GM21390 (cell line): ENCODE measurements around the gene WNK2.

Source experiments
- ATAC-seq: cut with Tn5 transposase; IDR thresholded peaks from one replicate; pipeline ENCODE4 v1.9.1; 2021; ENCODE audit not compliant: unreplicated experiment

WNK2 gene

DNA sequence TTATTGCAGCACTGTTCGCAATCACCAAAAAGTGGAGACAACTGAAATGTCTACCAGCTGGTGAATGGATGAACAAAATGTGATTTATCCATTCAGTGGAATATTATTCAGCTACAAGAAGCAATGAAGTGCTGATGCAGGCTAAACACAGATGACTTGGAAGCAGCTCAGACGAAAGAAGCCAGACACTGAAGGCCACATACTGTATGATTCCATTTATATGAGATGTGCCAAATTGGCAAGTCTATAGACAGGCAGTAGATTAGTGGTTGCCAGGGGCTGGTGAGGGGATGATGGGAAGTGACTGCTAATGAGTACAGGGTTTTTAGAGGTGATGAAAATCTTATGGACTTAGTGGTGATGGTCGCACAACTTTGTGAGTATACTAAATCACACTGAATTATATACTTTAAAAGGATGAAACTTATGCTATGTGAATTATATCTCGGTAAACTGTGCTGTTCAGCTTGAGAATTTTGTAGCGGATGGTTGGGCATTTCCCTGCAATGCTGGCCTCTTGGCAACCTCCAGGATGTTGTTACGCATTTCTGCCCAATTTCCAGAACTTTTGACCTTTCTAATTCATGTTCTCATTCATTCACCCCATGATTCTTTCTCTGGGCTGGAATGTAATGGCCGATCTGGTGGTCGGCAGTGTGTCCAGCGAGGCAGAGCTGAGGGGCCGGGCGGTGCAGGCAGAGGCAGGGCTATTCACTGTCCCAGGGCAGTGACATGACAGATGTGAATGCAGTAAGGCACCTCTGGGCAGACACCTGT is 22.0 kb upstream of the WNK2 start:
- no peak for ATAC-seq

- ATAC-seq, result no peak
These were observed 19.9 kb upstream of the WNK2 start for GRCh38 chr9:93164085-93164484.

- ATAC-seq, result no peak
These were observed 17.2 kb upstream of the WNK2 start for GRCh38 chr9:93166699-93167098.

DNA sequence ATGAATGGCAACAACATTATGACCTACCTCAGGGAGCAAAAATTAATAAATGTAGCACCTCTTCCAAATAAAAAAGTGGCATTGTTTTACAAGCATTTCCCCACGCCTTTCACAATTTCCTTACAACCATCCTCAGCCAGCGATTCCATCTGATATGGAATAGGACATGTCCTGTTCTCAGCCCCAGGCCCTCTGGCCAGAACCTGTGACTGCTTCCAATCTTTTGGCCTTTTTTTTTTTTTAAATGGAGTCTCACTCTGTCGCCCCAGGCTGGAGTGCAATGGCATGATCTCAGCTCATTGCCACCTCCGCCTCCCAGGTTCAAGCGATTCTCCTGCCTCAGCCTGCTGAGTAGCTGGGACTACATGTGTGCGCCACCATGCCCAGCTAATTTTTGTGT is 16.8 kb upstream of the WNK2 start:
- no peak for ATAC-seq

- no peak for ATAC-seq
These were observed 16.1 kb upstream of the WNK2 start for GRCh38 chr9:93167838-93168237.

GRCh38 chr9:93168581-93168980 is 15.4 kb upstream of the WNK2 start:
- ATAC-seq, result no peak

DNA sequence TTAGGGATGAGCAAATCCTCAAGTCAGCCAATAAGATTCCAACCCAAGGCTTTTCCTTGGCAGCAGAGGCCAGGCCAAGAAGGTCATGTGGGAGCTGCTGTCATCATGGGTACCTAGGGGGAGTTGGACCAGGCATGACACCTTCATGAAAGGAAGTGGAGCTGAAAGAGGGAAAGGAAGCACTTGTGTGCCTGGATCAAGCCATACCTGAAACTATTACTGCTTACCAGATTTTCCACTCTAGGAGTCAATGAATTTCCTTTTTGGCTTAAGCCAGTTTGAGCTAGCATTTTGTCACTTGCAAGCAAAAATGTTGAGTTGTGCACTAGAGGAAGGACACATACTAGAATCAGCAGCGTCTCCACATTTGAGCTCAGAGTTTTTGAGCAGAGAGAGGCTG is 14.5 kb upstream of the WNK2 start:
- ATAC-seq, result no peak

DNA sequence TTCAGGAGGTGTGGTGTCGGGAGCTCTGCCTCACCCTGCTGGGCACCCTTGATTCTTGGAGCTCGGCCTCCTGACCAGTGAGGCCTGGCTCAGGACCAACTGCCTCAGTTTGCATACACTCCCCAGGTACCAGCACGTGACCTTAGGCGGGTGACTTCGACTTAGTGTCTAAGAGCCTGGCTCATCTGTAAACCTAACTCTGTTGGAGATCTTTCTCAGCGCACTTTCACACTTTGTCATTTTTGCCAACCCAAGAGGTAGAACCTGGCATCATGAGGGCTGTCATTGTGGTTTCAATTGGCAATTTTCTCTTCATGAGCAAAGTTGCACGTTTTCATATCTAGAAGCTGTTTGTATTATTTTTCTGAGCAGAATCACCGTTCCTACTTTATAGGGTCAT is 13.4 kb upstream of the WNK2 start:
- no peak for ATAC-seq

DNA sequence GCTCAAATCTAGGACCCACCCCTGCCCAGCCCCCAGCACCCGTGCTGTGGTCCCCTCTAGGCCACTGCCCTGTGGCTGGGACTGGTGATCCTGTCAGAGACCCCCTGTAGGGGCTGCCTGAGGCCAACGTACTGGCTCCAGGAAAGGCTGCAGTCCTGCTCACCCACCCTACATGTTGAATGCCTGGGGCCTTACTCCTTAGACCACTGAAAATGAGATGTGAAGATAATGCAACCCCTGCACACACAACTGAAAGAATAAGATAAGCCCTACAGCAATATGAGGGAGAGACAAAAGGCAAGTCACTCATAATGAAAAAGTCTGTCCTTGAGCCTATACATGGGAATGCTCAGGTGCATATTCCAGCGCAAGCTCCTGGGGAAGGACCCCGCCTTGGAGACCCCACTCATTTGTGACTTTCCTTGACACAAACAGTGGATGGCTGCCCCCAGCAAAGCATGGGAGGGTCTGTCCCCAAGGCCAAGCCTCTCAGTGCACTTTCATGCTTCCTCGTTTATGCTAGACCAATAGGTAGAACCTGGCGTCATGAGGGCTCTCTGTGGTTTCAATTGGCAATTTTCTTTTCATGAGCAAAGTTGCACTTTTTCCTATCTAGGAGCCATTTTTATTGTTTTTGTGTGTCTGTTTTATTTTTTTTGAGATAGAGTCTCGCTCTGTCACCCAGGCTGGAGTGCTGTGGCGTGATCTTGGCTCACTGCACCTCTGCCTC is 12.5 kb upstream of the WNK2 start:
- no peak for ATAC-seq

- ATAC-seq, result no peak
These were observed 11.1 kb upstream of the WNK2 start for GRCh38 chr9:93172666-93173364.

- no peak for ATAC-seq
These were observed 10.4 kb upstream of the WNK2 start for GRCh38 chr9:93173365-93174051.

GRCh38 chr9:93174976-93175375 is 9.0 kb upstream of the WNK2 start:
- no peak for ATAC-seq

- no peak for ATAC-seq
These were observed 6.3 kb upstream of the WNK2 start for GRCh38 chr9:93177676-93178075.

DNA sequence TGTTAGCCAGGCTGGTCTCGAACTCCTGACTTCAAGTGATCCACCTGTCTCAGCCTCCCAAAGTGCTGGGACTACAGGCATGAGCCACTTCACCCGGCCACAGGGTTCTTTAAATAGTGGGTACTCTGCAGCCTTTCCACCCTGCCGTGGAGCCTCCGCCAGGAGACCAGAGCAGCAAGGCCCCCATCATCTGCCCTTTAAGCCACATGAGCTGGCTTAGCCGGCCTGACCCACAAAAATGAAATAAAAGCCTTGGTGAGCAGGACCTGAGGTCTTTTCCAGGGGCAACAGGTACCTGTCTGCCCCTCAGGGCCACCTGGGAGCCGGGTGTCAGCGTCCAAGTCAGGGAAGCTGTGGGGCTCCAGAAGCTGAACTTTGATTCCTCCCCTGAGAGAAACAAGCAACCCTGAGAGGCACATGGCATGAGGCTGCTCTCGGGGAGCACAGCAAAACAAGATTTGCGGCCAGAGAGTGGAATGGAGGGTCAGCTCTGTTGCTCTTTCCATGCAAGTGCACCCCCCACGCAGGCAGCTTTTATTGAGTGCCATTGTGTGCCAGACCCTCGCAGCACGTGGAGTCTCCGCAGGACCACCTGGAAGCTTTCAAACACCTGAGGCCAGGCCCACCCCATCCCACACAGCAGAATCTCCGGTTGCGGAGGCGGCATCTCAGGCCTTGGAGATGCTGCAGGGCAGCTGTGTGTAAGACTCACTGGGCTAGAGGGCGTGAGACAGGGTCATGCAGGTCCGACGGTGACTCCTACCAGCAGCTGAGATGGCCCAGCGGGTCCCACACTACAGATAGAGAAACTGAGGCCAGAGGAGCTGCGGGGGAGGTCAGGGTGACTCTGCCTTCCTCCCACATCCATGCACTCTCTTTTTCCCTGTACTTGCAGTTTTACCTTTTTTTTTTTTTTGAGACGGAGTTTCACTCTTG is 4.8 kb upstream of the WNK2 start:
- ATAC-seq, result no peak

GRCh38 chr9:93180938-93181337 is 3.0 kb upstream of the WNK2 start:
- ATAC-seq, result no peak

DNA sequence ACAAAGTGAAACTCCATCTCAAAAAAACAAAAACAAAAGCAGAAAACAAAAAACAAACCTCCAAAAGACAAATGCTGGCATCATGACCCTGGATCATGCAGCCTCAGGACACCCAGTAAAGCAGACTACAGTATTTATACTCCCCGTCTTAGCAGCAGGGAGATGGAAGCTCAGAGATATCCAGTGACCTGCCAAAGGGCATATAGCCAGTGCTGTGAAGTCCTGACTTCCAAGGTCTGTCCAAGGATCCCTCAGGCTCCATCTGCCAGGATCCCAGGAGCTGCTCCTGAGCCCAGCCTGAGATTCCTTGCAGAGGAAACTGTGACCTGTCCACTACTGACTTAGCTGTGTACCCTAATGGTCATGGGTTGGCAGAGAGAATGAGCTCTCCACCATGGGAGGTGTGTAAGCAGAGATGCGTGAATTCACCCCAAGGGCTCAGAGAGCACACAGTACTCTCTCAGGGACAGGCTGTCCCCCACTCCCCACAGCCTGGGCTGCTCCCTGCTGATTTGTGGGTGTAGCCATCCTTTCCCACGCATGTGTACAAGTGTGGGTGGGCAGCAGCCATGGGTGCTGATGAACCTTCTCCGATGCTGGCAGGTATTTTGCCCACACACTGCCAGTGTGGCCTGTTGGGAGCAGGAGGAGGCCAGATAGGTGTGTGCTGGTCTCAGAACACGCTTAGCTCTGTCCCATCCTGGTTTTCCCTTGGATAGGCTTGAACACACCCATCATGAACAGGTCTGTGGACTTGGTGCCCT is 2.1 kb upstream of the WNK2 start:
- ATAC-seq, result no peak

DNA sequence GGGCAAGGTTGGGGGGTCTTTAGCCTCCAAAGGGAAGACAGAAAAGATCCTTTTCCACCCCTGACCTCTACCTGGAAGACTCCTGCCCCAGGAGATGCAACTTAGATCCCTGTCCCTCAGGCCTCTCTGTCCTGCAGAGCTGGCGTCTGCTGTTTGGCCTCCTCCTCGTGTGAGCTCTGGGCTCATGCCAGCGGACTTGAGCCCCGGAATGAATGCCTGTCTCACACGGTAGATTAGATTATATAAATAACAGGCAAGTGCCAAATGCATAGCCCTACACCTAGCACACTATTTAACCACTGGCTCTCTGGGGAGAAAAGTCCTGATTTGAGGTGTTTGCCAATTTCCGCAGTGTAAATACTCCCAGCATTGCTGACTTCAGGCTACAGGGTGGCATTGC is 1.4 kb upstream of the WNK2 start:
- no peak for ATAC-seq

GRCh38 chr9:93183131-93183662 is 742 bp upstream of the WNK2 start:
- no peak for ATAC-seq
